Hepatocyte (in vitro differentiated cells): Measurements from ENCODE around the gene WDR55.
"Not testable (repeated sequence)": the region's sequence is repeated elsewhere in the genome, so short reads cannot be mapped to it uniquely, and the experiment has no call there.

Source experiments
- EZH2 ChIP-seq: fragments of 200-600 bp; sonication (generic); IDR thresholded peaks from 2 replicates; pipeline ENCODE4 v1.6.1; 2016; ENCODE audit warnings: antibody characterized with exemption, mild to moderate bottlenecking, borderline replicate concordance
- TF ChIP-seq, protein P1 (sequence below): fragments of 200-600 bp; sonication (generic); IDR thresholded peaks from 2 replicates; pipeline ENCODE4 v1.5.1; 2016; ENCODE audit warnings: antibody characterized with exemption, mild to moderate bottlenecking; ENCODE audit not compliant: poor library complexity

DNA sequence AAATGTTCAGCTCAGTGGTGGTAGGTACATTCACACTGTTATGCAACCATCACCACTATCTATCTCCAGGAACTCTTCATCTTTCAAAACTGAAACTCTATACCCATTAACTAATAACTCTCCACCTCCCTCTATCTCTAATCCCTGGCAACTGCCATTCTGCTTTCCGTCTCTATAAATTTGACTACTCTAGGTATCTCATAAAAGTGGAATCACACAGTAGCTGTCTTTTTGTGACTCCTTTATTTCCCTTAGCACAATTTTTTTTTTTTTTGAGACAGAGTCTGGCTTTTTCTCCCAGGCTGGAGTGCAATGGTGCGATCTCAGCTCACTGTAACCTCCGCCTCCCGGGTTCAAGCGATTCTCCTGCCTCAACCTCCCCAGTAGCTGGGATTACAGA, 56.7 kb downstream of the WDR55 start:
- TF ChIP-seq, protein P1, sequence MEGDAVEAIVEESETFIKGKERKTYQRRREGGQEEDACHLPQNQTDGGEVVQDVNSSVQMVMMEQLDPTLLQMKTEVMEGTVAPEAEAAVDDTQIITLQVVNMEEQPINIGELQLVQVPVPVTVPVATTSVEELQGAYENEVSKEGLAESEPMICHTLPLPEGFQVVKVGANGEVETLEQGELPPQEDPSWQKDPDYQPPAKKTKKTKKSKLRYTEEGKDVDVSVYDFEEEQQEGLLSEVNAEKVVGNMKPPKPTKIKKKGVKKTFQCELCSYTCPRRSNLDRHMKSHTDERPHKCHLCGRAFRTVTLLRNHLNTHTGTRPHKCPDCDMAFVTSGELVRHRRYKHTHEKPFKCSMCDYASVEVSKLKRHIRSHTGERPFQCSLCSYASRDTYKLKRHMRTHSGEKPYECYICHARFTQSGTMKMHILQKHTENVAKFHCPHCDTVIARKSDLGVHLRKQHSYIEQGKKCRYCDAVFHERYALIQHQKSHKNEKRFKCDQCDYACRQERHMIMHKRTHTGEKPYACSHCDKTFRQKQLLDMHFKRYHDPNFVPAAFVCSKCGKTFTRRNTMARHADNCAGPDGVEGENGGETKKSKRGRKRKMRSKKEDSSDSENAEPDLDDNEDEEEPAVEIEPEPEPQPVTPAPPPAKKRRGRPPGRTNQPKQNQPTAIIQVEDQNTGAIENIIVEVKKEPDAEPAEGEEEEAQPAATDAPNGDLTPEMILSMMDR: not testable (repeated sequence)
- not testable (repeated sequence) for TF ChIP-seq EZH2
